Stomach smooth muscle (tissue), 2 donors: ENCODE measurements around the gene PDSS2.
"Not testable (repeated sequence)": the region's sequence is repeated elsewhere in the genome, so short reads cannot be mapped to it uniquely, and the experiment has no call there.

Experiments used
- H3K27ac ChIP-seq: one replicate; pipeline ENCODE4 v1.7.0; 2013; ENCODE audit warnings: mild to moderate bottlenecking, low read length, inconsistent platforms
- H3K27me3 ChIP-seq, 2 donors: one replicate each; pipeline ENCODE4 v1.7.0; 2013; ENCODE audit warnings: low read length in 2 of 2; ENCODE audit not compliant: insufficient read depth in 2 of 2, control insufficient read depth in 1 of 2
- H3K36me3 ChIP-seq, 2 donors: one replicate each; pipeline ENCODE4 v1.7.0; 2013; ENCODE audit warnings: low read length in 2 of 2; ENCODE audit not compliant: control insufficient read depth in 2 of 2, insufficient read depth in 2 of 2
- H3K4me1 ChIP-seq: one replicate; pipeline ENCODE4 v1.7.0; 2013; ENCODE audit warnings: low read length; ENCODE audit not compliant: control insufficient read depth, insufficient read depth
- H3K4me3 ChIP-seq, 2 donors: one replicate each; pipeline ENCODE4 v1.7.0; 2013; ENCODE audit warnings: low read length in 2 of 2
- H3K9ac ChIP-seq, 2 donors: one replicate each; pipeline ENCODE4 v1.7.0; 2013; ENCODE audit warnings: low read length in 2 of 2, mild to moderate bottlenecking in 1 of 2
- H3K9me3 ChIP-seq, 2 donors: one replicate each; pipeline ENCODE4 v1.7.0; 2013; ENCODE audit warnings: low read length in 2 of 2; ENCODE audit not compliant: control insufficient read depth in 2 of 2
- donor health status: healthy.
- donor health status: Pancreatic carcinoma.

PDSS2 gene

DNA sequence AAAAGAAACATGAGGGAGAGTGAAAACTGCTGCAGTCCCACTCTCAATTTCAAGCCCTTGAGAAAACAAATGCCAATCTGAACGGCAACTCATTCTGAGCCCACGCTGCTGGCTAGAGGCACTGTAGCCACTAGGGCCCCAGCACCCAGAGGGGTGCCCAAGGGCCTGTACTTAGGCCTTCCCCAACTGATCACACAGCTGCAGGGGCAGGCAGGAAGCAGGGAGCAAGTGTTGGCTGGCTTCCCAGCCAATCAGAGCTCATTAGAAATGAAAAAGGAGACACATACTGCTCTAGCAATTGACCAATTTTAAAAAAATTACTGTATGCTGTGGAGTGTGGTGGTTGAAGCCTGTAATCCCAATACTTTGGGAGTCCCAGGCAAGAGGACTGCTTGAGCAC, 340.4 kb downstream of the PDSS2 start:
- no peak overlapping the region for H3K4me3 ChIP-seq
- H3K9me3 ChIP-seq = no peaks in the 10 kb centered on the region
- H3K9ac ChIP-seq = no peak overlapping the region
- no peaks in the 10 kb centered on the region for H3K36me3 ChIP-seq
- no peak overlapping the region for H3K27ac ChIP-seq
- peaks cover 3 to 16% of the 10 kb centered on the region in 2 donors for H3K27me3 ChIP-seq
- H3K4me1 ChIP-seq = peaks cover 11% of the 10 kb centered on the region

DNA sequence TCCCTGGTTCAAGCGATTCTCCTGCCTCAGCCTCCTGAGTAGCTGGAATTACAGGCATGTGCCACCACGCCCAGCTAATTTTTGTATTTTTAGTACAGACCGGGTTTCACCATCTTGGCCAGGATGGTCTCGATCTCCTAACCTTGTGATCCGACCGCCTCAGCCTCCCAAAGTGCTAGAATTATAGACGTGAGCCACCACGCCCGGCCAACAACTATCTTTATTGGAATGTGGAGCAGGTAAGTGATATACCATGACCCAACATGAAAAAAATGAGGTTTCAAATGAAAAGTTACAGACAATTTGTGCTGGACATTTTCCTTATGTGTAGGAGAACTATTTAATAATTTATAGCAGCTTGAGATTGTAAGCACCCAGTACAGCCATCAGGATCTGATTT, 340.8 kb downstream of the PDSS2 start:
- H3K4me3 ChIP-seq, H3K9ac ChIP-seq, H3K27ac ChIP-seq, H3K9me3 ChIP-seq, H3K36me3 ChIP-seq: not testable (repeated sequence)
- peaks cover 3 to 16% of the 10 kb centered on the region in 2 donors for H3K27me3 ChIP-seq
- H3K4me1 ChIP-seq = peaks cover 15% of the 10 kb centered on the region

DNA sequence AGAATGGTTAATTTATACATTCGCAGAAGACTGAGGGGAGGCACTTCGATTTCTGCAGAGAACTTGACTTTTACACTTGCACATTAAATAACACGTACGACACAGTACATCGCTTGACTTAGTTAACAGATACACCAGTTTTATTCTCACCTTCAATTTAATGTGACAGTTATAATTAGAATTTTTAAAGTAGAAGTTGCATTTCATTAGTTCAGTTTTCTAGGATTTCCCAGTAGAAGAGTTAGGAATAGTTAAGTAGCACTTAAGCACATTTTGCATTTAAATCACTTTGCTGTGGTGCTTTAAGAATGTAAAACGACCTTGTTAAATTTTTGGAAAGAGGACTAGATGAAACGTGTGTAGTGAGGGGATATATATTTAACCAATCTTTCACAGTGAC, 342.4 kb downstream of the PDSS2 start:
- H3K27me3 ChIP-seq = peaks cover 3 to 16% of the 10 kb centered on the region in 2 donors
- no peaks in the 10 kb centered on the region for H3K36me3 ChIP-seq
- H3K4me1 ChIP-seq = peaks cover 17% of the 10 kb centered on the region
- no peaks in the 10 kb centered on the region for H3K9me3 ChIP-seq
- no peak overlapping the region for H3K9ac ChIP-seq
- no peak overlapping the region for H3K27ac ChIP-seq
- no peak overlapping the region for H3K4me3 ChIP-seq

DNA sequence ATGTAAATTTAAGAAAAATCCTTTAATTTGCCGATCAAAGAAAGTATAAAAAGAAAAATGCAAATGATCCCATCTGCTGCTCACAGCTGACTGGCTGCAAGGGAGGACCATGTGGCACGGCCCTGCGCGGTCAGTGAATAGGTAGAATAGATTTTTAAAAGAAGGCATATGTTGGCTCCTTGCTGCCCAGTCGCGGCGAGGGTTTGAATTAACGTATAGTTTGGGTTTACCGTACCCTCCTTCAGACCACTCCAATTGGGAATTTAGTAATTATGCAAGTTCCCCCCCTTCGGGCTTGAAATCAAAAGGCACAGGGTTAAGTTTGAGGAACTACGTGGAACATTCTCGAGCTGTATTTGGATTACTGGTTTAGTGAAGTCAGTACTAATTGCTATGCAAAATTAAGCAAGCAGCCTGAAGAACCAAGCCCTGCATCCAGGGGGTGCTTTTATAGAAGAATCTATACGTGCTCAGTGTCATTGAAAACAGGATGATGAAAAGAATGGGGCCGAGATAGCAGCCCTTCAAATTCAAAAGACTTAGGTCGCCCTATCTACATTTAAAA, 343.0 kb downstream of the PDSS2 start:
- peak overlapping the region; percentile 70 to 78 for H3K4me3 ChIP-seq
- no peaks in the 10 kb centered on the region for H3K36me3 ChIP-seq
- H3K27ac ChIP-seq = no peak overlapping the region
- peak overlapping the region in 1 of 2 donors; percentile 31 for H3K9ac ChIP-seq
- H3K27me3 ChIP-seq = peaks cover 3 to 16% of the 10 kb centered on the region in 2 donors
- H3K9me3 ChIP-seq = no peaks in the 10 kb centered on the region
- H3K4me1 ChIP-seq = peaks cover 17% of the 10 kb centered on the region

GRCh38 chr6:107115695-107116327, 343.6 kb downstream of the PDSS2 start:
- H3K4me1 ChIP-seq = peaks cover 17% of the 10 kb centered on the region
- H3K9ac ChIP-seq = peak overlapping the region; percentile 31 to 36
- H3K27ac ChIP-seq = no peak overlapping the region
- H3K4me3 ChIP-seq = peak overlapping the region; percentile 70 to 78
- H3K27me3 ChIP-seq = peaks cover 3 to 16% of the 10 kb centered on the region in 2 donors
- no peaks in the 10 kb centered on the region for H3K36me3 ChIP-seq
- H3K9me3 ChIP-seq = no peaks in the 10 kb centered on the region

DNA sequence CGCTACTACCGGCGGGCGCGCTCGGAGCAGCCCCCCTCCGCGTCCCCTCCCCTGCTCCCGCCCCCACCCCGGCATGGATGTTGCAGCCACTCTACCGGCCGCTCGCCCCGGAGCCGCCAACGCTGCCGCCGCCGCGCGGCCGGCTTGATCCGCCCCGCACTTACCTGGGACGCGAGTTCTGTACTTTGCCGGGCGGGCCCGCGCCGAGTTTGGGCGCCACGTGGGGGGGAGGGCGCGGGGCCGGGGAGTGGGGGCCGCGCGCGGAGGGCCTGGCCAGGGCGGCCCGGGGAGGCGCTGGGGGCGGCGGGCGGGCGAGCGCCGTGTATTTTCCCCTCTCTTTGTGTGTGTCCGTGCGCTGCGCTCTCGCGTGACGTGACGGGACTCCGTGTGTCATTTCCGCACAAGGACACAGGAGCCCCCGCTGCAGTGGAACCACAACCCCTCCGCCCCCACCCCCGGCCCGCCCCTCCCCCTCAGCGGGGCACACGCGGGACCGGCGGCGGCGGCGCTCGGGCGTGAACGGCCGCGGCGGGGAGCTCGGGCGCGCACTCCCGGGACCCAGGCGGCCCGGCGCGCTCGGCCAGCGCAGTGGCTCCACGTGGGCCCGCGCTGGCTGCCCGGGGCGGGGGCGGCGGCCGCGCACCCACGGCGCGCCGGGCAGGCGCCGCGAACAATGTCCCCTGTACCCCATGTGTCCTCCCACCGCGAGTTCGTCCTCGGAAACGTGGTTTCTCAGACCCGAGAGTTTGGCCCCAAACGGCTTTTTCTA, 344.3 kb downstream of the PDSS2 start, which contains the start of gene BEND3:
Gene BEND3 (minus strand): TSS at position 590 of the 769 bp plus-strand sequence. CDS start 16,230 bp downstream, outside the sequence.
- Histone ChIP-seq H3K4me3 (peak within 1 kb of the TSS; percentile 70 to 78), H3K9me3 (no peaks in the 10 kb centered on the region), H3K27ac (no peak within 1 kb of the TSS), H3K27me3 (peaks cover 0 to 16% of the 10 kb centered on the region in 2 donors), H3K4me1 (peaks cover 17% of the 10 kb centered on the region), H3K9ac (peak within 1 kb of the TSS; percentile 31 to 36), H3K36me3 (no peaks in the 10 kb centered on the region)

DNA sequence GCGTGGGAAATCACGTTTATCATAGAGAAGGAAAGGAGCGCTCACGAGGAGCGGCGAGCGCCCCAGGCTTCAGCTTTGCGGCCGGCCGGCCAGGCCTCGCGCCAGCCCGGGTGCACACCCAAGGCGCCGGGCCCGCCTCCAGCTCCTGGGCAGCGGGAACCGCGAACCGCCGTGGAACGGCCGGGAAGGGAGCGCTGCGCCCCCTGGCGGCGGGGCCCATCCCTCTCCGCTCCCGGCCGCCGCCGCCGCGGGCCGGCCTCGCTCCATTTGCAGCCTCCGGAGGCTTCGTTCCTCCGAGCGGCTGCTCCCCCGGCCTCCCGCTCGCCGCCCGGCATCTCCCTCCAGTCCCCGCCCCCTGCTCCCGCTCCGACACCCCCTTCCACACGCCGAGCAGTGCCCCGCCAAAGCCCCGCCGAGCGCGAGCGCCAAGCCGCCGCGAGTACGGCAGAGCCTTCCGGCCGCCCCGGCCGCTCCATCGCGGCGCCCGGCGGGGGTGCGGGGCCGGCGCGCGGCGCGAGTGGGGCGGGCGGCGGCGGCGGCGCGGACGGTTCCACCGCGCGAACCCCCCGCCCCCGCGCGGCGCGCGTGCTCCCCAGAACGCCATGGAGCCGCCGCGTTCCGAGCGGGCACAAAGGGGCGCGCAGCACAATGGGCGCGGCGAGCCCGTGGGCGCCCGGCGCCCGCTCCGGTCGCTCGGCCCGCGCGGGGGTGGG, 345.0 kb downstream of the PDSS2 start:
- peak overlapping the region; percentile 76 to 77 for H3K4me3 ChIP-seq
- peak overlapping the region; percentile 66 to 72 for H3K9ac ChIP-seq
- no peaks in the 10 kb centered on the region for H3K36me3 ChIP-seq
- H3K27ac ChIP-seq = no peak overlapping the region
- peaks cover 0 to 16% of the 10 kb centered on the region in 2 donors for H3K27me3 ChIP-seq
- H3K4me1 ChIP-seq = peaks cover 17% of the 10 kb centered on the region
- no peaks in the 10 kb centered on the region for H3K9me3 ChIP-seq

GRCh38 chr6:107110200-107110599, 349.2 kb downstream of the PDSS2 start:
- H3K27ac ChIP-seq = no peak overlapping the region
- H3K4me1 ChIP-seq = peaks cover 8% of the 10 kb centered on the region
- H3K4me3 ChIP-seq = no peak overlapping the region
- H3K36me3 ChIP-seq = no peaks in the 10 kb centered on the region
- H3K9me3 ChIP-seq = no peaks in the 10 kb centered on the region
- peaks cover 0 to 2% of the 10 kb centered on the region in 2 donors for H3K27me3 ChIP-seq
- H3K9ac ChIP-seq = no peak overlapping the region

GRCh38 chr6:107108201-107108890, 351.0 kb downstream of the PDSS2 start:
- Histone ChIP-seq H3K4me1 (peaks cover under 1% of the 10 kb centered on the region), H3K9ac (no peak overlapping the region), H3K27me3 (peaks cover 0 to 2% of the 10 kb centered on the region in 2 donors), H3K27ac (no peak overlapping the region), H3K4me3 (no peak overlapping the region), H3K36me3 (no peaks in the 10 kb centered on the region), H3K9me3 (no peaks in the 10 kb centered on the region)

GRCh38 chr6:107107791-107108190, 351.6 kb downstream of the PDSS2 start:
- no peaks in the 10 kb centered on the region for H3K4me1 ChIP-seq
- no peaks in the 10 kb centered on the region for H3K36me3 ChIP-seq
- H3K27ac ChIP-seq = no peak overlapping the region
- H3K27me3 ChIP-seq = peaks cover 0 to 2% of the 10 kb centered on the region in 2 donors
- no peak overlapping the region for H3K4me3 ChIP-seq
- H3K9ac ChIP-seq = no peak overlapping the region
- no peaks in the 10 kb centered on the region for H3K9me3 ChIP-seq
